Regular cardiac myocyte (primary cell): ENCODE data around the gene PDE6G. TPM values are rescaled to one million over a fixed set of nuclear protein-coding genes. Genes with fewer than 3 reads are reported as not detected.

Experiments
- total RNA-seq: library from RNA; depleted of rRNA; stranded (reverse); fragments of >200 nt; gene quantifications from 2 replicates; pipeline ENCODE4 v1.2.3, GENCODE V29; 2014

PDE6G gene
- total RNA-seq: not detected in 2 replicates

DNA sequence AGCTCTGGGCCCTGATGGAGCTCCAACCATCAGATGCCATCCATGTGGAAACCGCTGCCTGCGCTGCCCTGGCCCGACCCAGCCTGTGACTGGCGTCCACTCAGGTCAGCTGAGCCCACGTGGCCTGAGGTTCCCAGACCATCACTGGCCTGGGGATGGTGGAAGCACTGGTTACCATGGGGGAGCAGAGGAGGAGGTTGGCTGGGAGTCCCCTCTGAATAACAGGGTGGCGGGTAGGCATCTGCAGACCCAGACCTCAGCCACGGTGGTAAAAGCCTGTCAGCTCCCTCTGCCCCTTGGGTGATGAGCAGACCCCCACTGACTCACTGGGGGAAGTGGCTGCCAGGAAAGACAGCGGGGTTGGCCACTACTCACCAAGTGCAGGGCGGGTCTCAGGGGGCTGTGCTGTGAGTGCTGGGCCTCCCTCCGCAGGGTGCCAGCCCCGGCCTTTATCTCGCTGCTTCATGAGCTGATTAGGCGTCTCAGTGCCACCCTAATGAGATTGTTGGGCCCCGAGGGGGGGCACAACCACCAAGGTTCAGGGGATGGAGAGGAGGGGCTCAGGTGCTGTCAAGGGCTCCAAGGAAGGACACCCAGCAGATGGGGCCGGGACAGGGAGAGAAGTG, at the start of gene PDE6G:
Gene PDE6G (minus strand): TSS at position 425 of the 626 bp plus-strand sequence. CDS start 3,237 bp downstream, outside the sequence.

DNA sequence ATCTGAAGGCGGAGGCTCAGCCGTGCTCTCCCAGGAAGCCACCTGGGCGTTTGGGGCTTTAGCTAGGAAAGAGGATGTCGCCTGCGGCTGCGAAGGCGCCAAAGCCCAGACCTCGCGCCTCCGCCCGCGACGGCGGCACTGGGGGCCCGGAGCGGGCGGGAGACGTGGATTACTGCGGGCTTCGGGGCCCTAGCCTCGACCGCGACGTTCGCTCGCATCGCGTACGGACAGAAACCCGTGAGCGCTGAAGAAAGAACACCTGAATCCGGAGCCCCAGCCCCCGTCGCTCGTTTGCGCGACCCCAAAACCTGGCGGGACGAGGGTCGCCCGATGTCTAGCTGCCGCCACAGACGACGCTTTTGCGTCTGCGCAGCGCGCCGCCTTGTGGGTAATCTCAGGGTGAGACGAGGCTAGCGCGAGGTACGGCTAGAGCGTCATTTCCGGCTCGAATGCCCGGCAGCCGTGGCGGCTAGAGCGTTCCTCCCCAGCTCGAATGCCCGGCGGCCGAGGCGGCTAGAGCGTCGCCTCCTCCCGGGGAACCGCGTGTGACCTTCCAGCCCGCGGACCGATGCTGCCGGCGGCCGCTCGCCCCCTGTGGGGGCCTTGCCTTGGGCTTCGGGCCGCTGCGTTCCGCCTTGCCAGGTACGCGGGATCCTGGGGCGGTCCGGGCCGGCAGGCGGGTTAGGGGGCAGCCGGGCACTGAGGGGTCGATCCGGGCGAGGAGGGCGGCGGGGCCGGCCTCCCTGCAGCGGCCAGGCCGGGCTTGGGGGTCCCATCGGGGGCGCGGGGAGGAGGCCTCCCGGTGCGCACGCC, 46.8 kb upstream of the PDE6G start, which contains the start of gene MRPL12:
Gene MRPL12 (plus strand): TSS at position 434 of the 813 bp plus-strand sequence. CDS start 135 bp downstream, at position 569.

DNA sequence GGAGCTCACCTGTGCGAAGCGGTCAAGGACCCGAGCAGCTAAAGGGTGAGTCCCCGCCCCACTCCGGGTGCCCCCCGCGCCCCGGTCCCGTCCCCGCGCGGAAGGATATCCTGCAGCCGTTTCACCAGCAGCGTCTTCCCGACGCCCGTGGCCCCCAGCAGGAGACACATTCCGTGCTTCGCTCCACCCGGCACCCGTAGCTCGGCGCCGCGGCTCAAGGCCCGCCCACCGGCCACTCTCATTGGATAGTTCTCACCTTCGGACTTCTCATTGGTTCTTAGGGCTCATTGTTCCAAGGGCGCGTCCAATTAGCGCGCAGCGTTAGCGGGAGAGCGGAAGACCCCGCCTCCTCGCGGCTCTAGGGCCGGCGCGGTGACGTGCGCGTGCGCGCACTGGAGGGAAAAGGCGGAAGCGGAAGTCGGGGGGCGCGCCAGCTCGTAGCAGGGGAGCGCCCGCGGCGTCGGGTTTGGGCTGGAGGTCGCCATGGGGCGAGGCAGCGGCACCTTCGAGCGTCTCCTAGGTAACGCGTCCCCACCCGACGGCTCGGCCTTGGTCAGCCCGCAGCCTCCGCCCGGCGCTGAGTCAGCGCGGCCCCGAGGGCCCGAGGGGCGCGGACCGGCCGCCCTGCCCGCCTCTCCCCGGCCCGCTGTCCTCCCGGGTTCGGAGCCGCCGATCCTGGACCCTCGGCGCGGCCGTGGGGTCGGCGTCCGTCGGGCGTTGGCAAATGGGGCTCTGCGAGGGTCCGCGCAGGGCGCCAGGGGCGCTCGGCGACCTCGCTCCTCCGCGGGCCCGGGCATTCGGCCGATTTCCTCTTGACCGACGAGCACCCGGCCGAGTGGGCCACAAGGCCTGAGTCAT, 27.5 kb upstream of the PDE6G start, which contains the start of the genes ARL16 and HGS:
Gene ARL16 (minus strand): TSS at position 214 of the 858 bp plus-strand sequence. CDS start 44 bp downstream, at position 170.
Gene HGS (plus strand): TSS at position 428 of the 858 bp plus-strand sequence. CDS start 56 bp downstream, at position 484.

DNA sequence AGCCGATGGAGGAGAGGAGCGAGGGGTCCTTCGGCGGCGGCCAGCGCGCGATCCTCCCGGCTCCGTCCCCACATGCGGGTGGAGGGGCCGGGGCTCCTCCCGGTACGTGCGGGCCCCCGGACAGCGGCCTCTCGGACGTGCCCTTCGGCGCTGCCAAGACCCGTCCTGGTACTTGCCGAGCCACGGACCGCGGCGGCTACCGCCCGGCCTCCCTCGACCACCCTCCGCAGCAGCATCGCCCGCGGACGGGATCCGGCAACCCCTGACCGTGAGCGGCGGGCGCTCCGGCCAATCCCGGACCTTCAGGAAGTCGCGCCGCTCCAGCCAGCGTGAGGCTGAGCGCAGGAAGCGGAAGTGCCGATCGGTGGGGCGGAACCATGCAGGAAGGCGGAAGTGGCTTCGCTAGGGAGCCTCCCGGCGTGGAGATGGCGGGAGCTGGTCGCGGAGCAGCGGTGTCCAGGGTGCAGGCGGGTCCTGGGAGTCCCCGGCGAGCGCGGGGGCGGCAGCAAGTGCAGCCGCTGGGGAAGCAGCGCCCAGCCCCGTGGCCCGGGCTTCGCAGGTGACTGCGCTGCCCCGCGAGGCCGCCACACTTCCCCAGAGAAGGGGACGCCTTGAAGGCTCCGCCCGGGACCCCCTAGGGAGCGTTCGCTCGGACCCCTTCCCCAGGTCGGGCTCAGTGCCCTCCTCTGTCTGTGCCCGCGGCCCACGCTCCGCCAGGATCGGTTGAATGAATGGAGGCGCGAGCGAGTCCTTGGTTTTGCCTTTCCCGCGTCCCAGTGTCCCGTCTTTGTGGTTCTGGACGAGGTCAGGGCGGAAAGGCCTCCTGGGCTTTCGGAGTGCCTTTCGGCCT, 10.2 kb upstream of the PDE6G start, which contains the start of the genes CCDC137 and OXLD1:
Gene CCDC137 (plus strand): TSS at position 396 of the 850 bp plus-strand sequence. CDS start 30 bp downstream, at position 426.
Gene OXLD1 (minus strand): TSS at position 264 of the 850 bp plus-strand sequence. CDS start 28 bp downstream, at position 236.

DNA sequence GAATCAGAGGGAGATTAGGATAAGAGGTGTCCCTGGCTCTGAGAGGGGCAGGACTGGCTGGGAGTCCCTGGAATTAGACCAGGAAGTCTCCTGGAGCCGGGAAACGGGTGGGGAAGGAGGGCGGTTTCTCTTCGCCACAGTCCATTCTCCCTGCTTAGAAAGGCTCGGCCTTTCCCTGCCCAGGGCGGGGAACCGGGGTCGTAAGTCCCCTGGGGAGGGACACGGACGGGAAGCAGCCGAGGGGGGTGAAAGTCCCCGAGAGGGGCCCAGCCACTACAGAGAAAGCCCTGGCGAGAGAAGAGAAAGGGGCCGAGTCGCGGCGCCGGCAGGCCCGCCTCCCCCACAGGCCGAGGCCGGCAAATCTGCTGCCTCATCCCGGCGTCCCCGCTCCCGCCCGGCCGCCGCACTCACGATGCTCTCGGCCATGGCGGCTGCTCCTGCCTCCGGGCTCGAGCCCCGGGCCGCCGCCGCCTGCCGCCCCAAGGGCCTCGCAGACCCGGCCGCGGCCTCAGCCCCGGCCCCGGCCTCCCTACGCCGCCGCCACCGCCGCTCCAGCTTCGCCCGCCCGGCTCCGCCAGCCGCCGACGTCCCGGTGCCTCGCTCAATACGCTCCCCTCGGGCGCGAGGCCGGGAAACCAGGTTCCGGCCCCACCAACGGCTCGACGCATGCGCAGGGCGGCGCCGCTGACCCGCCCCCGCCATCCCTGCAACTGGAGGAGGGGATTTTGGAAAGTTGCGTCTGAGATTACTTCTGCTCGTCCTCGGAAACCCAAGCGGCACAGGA, 19.6 kb downstream of the PDE6G start, which contains the start of the genes NPLOC4 and TSPAN10:
Gene NPLOC4 (minus strand): TSS at position 608 of the 784 bp plus-strand sequence. CDS start 182 bp downstream, at position 426.
Gene TSPAN10 (plus strand): TSS at position 692 of the 784 bp plus-strand sequence. CDS start 5,217 bp downstream, outside the sequence.

Other genes starting within 250 kb of the PDE6G start
- 5,189 and 7,714 TPM in 2 replicates for gene ACTG1, start 143.7 kb downstream of the PDE6G start, total RNA-seq
- 0.19 and 5.1 TPM in 2 replicates for gene FSCN2, start 128.2 kb downstream of the PDE6G start, total RNA-seq
- 14.7 and 17.4 TPM in 2 replicates for gene FAAP100, start 104.2 kb downstream of the PDE6G start, total RNA-seq
- gene NPLOC4, start 19.4 kb downstream of the PDE6G start, total RNA-seq: 55.0 and 97.4 TPM in 2 replicates
- 0.58 and 1.7 TPM in 2 replicates for gene TSPAN10, start 19.3 kb downstream of the PDE6G start, total RNA-seq
- gene OXLD1, start 10.1 kb upstream of the PDE6G start, total RNA-seq: 24.8 and 39.5 TPM in 2 replicates
- gene CCDC137, start 10.2 kb upstream of the PDE6G start, total RNA-seq: 5.6 and 13.8 TPM in 2 replicates
- gene ARL16, start 27.3 kb upstream of the PDE6G start, total RNA-seq: 24.0 and 26.6 TPM in 2 replicates
- 74.6 and 77.2 TPM in 2 replicates for gene HGS, start 27.5 kb upstream of the PDE6G start, total RNA-seq
- 3.7 and 65.9 TPM in 2 replicates for gene MRPL12, start 46.8 kb upstream of the PDE6G start, total RNA-seq
- 5.6 and 17.8 TPM in 2 replicates for gene SLC25A10, start 55.7 kb upstream of the PDE6G start, total RNA-seq
- gene GCGR, start 147.6 kb upstream of the PDE6G start, total RNA-seq: not detected in 2 replicates
- gene MCRIP1, start 176.7 kb upstream of the PDE6G start, total RNA-seq: 91.6 and 113 TPM in 2 replicates
- gene PPP1R27, start 178.5 kb upstream of the PDE6G start, total RNA-seq: 0.19 and 0.28 TPM in 2 replicates
- 1,109 and 1,495 TPM in 2 replicates for gene P4HB, start 204.0 kb upstream of the PDE6G start, total RNA-seq
- gene ARHGDIA, start 214.8 kb upstream of the PDE6G start, total RNA-seq: 132 and 223 TPM in 2 replicates
- gene ALYREF, start 235.0 kb upstream of the PDE6G start, total RNA-seq: 60.0 and 264 TPM in 2 replicates
- gene ANAPC11, start 235.2 kb upstream of the PDE6G start, total RNA-seq: 110 and 239 TPM in 2 replicates
- gene NPB, start 245.7 kb upstream of the PDE6G start, total RNA-seq: 0.58 and 0.85 TPM in 2 replicates